ENCODE measurements around the gene KIF26B.

The KIF26B gene

DNA sequence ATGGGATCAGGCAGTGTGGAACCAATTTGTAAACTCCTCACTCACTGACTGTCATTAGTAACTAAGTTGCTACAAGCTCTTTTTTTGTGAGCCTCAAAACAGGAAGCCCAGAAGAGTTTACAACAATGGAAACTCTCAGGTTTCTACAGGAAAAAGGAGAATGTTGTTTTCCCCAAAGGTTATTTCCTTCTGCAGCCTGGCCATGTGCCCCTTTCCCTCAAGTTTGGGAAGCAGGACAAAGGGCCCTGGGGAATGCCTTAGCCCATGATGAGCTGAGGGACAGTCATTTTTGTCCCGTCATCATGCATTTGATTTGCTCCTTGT lies 395.9 kb downstream of the KIF26B start:
- Histone ChIP-seq H3K27ac (ENCODE audit: low read length) (no peak overlapping the region), H3K4me1 (ENCODE audit: insufficient read depth, low read length) (no peaks in the 10 kb centered on the region), H3K36me3 (ENCODE audit: insufficient read depth, low read length) (no peaks in the 10 kb centered on the region), H3K9ac (ENCODE audit: low read depth, low read length) (no peak overlapping the region), H3K79me2 (ENCODE audit: insufficient read depth, low read length) (no peaks in the 10 kb centered on the region), H3K9me3 (ENCODE audit: insufficient read depth, low read length, severe bottlenecking) (no peaks in the 10 kb centered on the region), H3K27me3 (ENCODE audit: insufficient read depth, low read length, poor library complexity) (no peaks in the 10 kb centered on the region), H2AFZ (ENCODE audit: low read depth, low read length) (no peak overlapping the region), H4K20me1 (ENCODE audit: insufficient read depth, low read length) (no peaks in the 10 kb centered on the region), H3K4me2 (ENCODE audit: insufficient read depth, low read length) (no peak overlapping the region), H3K4me3 (ENCODE audit: low read depth in 1 of 2, low read length in 2 of 2) (no peak overlapping the region)
- ATAC-seq (ENCODE audit: insufficient read depth, low read depth) (no peak), DNase-seq (no peak)
- TF ChIP-seq EZH2 (IDR thresholded peaks at IDR 0.05; ENCODE audit: borderline replicate concordance, low read depth, low read length, severe bottlenecking): no peak
- TF ChIP-seq, protein P1, sequence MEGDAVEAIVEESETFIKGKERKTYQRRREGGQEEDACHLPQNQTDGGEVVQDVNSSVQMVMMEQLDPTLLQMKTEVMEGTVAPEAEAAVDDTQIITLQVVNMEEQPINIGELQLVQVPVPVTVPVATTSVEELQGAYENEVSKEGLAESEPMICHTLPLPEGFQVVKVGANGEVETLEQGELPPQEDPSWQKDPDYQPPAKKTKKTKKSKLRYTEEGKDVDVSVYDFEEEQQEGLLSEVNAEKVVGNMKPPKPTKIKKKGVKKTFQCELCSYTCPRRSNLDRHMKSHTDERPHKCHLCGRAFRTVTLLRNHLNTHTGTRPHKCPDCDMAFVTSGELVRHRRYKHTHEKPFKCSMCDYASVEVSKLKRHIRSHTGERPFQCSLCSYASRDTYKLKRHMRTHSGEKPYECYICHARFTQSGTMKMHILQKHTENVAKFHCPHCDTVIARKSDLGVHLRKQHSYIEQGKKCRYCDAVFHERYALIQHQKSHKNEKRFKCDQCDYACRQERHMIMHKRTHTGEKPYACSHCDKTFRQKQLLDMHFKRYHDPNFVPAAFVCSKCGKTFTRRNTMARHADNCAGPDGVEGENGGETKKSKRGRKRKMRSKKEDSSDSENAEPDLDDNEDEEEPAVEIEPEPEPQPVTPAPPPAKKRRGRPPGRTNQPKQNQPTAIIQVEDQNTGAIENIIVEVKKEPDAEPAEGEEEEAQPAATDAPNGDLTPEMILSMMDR (IDR thresholded peaks at IDR 0.05; ENCODE audit: borderline replicate concordance, extremely low read depth, low read length, poor library complexity, severe bottlenecking): no peak

DNA sequence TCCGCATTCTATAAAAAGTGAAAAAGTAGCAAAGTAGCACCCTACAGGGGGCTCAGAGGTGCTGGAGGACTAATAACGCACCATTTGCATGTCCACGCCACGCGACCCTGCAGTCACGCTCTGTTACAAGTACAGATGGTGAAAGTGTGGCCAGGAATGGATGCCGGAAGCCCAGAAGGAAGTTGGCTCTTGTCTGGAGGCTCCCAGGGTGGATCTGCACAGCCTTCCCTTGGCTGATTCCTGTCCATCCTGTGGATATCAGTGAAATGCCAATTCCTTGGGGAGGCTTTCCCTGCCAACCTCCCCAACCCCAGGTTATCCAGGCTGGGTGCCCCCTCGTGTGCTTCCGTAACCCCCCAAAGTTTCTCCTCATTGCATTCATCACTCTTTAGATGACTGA lies 396.8 kb downstream of the KIF26B start:
- Histone ChIP-seq H3K4me1 (ENCODE audit: insufficient read depth, low read length) (no peaks in the 10 kb centered on the region), H3K9ac (ENCODE audit: low read depth, low read length) (no peak overlapping the region), H3K27ac (ENCODE audit: low read length) (no peak overlapping the region), H4K20me1 (ENCODE audit: insufficient read depth, low read length) (no peaks in the 10 kb centered on the region), H3K4me3 (ENCODE audit: low read depth in 1 of 2, low read length in 2 of 2) (no peak overlapping the region), H2AFZ (ENCODE audit: low read depth, low read length) (no peak overlapping the region), H3K36me3 (ENCODE audit: insufficient read depth, low read length) (no peaks in the 10 kb centered on the region), H3K9me3 (ENCODE audit: insufficient read depth, low read length, severe bottlenecking) (no peaks in the 10 kb centered on the region), H3K27me3 (ENCODE audit: insufficient read depth, low read length, poor library complexity) (no peaks in the 10 kb centered on the region), H3K4me2 (ENCODE audit: insufficient read depth, low read length) (no peak overlapping the region), H3K79me2 (ENCODE audit: insufficient read depth, low read length) (no peaks in the 10 kb centered on the region)
- TF ChIP-seq, protein P1 (IDR thresholded peaks at IDR 0.05; ENCODE audit: borderline replicate concordance, extremely low read depth, low read length, poor library complexity, severe bottlenecking): no peak
- no peak for TF ChIP-seq EZH2 (IDR thresholded peaks at IDR 0.05; ENCODE audit: borderline replicate concordance, low read depth, low read length, severe bottlenecking)
- DNase-seq (no peak), ATAC-seq (ENCODE audit: insufficient read depth, low read depth) (no peak)

DNA sequence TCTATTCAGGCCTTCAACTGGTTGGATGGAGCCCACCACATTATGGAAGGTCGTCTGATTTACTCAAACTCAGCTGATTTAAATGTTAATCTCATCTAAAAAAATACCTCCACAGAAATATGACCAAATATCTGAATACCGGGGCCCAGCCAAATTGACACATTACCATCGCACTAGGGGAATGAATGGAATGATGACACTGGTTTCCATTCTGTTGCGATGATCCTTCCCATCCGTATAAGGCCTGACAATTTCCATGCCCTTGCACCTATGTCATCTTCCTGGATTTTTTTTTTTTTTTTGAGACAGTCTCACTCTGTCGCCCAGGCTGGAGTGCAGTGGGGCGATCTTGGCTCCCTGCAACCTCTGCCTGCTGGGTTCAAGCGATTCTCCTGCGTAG lies 397.5 kb downstream of the KIF26B start:
- H3K4me2 ChIP-seq (ENCODE audit: insufficient read depth, low read length): no peak overlapping the region
- H3K36me3 ChIP-seq (ENCODE audit: insufficient read depth, low read length): no peaks in the 10 kb centered on the region
- ATAC-seq (ENCODE audit: insufficient read depth, low read depth): no peak
- no peak overlapping the region for H3K4me3 ChIP-seq (ENCODE audit: low read depth in 1 of 2, low read length in 2 of 2)
- no peak overlapping the region for H3K27ac ChIP-seq (ENCODE audit: low read length)
- no peaks in the 10 kb centered on the region for H3K4me1 ChIP-seq (ENCODE audit: insufficient read depth, low read length)
- H3K79me2 ChIP-seq (ENCODE audit: insufficient read depth, low read length): no peaks in the 10 kb centered on the region
- no peak overlapping the region for H2AFZ ChIP-seq (ENCODE audit: low read depth, low read length)
- H3K9ac ChIP-seq (ENCODE audit: low read depth, low read length): no peak overlapping the region
- TF ChIP-seq EZH2 (IDR thresholded peaks at IDR 0.05; ENCODE audit: borderline replicate concordance, low read depth, low read length, severe bottlenecking): no peak
- TF ChIP-seq, protein P1 (IDR thresholded peaks at IDR 0.05; ENCODE audit: borderline replicate concordance, extremely low read depth, low read length, poor library complexity, severe bottlenecking): no peak
- no peaks in the 10 kb centered on the region for H3K9me3 ChIP-seq (ENCODE audit: insufficient read depth, low read length, severe bottlenecking)
- DNase-seq: no peak
- H3K27me3 ChIP-seq (ENCODE audit: insufficient read depth, low read length, poor library complexity): no peaks in the 10 kb centered on the region
- no peaks in the 10 kb centered on the region for H4K20me1 ChIP-seq (ENCODE audit: insufficient read depth, low read length)

DNA sequence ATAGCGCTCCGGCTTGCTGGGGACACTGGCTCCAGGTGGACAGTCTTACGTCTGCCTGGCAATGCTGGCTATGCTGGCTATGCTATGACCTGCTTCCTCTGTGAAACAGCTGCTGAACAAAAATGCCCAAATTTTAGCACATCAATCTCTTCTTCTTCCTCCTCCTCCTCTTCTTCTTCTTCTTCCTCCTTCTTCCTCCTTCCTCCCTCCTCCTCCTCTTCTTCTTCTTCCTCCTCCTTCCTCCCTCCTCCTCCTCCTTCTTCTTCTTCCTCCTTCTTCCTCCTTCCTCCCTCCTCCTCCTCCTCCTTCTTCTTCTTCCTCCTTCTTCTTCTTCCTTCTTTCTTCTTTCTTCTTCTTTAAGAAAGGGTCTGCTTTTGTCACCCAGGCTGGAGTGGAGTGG lies 401.3 kb downstream of the KIF26B start:
- Histone ChIP-seq H4K20me1 (ENCODE audit: insufficient read depth, low read length) (no peaks in the 10 kb centered on the region), H2AFZ (ENCODE audit: low read depth, low read length) (no peak overlapping the region), H3K4me2 (ENCODE audit: insufficient read depth, low read length) (no peak overlapping the region), H3K4me3 (ENCODE audit: low read depth in 1 of 2, low read length in 2 of 2) (no peak overlapping the region), H3K27me3 (ENCODE audit: insufficient read depth, low read length, poor library complexity) (no peaks in the 10 kb centered on the region), H3K79me2 (ENCODE audit: insufficient read depth, low read length) (no peaks in the 10 kb centered on the region), H3K4me1 (ENCODE audit: insufficient read depth, low read length) (no peaks in the 10 kb centered on the region), H3K9ac (ENCODE audit: low read depth, low read length) (no peak overlapping the region), H3K27ac (ENCODE audit: low read length) (no peak overlapping the region), H3K9me3 (ENCODE audit: insufficient read depth, low read length, severe bottlenecking) (no peaks in the 10 kb centered on the region), H3K36me3 (ENCODE audit: insufficient read depth, low read length) (no peaks in the 10 kb centered on the region)
- TF ChIP-seq, protein P1 (IDR thresholded peaks at IDR 0.05; ENCODE audit: borderline replicate concordance, extremely low read depth, low read length, poor library complexity, severe bottlenecking): no peak
- no peak for TF ChIP-seq EZH2 (IDR thresholded peaks at IDR 0.05; ENCODE audit: borderline replicate concordance, low read depth, low read length, severe bottlenecking)
- DNase-seq (no peak), ATAC-seq (ENCODE audit: insufficient read depth, low read depth) (no peak)

Measured in DND-41 (cell line).